KOPT-K1 (cell line): Measurements from ENCODE around the gene PACRG.

Source experiments
- H3K27ac ChIP-seq: fragments of 200-600 bp; sonication (generic); 2 replicates; pipeline ENCODE4 v1.5.1; 2016; ENCODE audit warnings: antibody characterized with exemption, mild to moderate bottlenecking, low read depth, low read length; ENCODE audit not compliant: poor library complexity, severe bottlenecking
- H3K36me3 ChIP-seq: fragments of 200-600 bp; sonication (generic); 2 replicates; pipeline ENCODE4 v1.5.1; 2017; ENCODE audit warnings: antibody characterized with exemption, mild to moderate bottlenecking, low read length, moderate library complexity; ENCODE audit not compliant: insufficient read depth
- H3K9me3 ChIP-seq: fragments of 200-600 bp; sonication (generic); 2 replicates; pipeline ENCODE4 v1.5.1; 2017; ENCODE audit warnings: antibody characterized with exemption, low read length, mild to moderate bottlenecking; ENCODE audit not compliant: insufficient read depth, poor library complexity, severe bottlenecking

Gene PACRG

DNA sequence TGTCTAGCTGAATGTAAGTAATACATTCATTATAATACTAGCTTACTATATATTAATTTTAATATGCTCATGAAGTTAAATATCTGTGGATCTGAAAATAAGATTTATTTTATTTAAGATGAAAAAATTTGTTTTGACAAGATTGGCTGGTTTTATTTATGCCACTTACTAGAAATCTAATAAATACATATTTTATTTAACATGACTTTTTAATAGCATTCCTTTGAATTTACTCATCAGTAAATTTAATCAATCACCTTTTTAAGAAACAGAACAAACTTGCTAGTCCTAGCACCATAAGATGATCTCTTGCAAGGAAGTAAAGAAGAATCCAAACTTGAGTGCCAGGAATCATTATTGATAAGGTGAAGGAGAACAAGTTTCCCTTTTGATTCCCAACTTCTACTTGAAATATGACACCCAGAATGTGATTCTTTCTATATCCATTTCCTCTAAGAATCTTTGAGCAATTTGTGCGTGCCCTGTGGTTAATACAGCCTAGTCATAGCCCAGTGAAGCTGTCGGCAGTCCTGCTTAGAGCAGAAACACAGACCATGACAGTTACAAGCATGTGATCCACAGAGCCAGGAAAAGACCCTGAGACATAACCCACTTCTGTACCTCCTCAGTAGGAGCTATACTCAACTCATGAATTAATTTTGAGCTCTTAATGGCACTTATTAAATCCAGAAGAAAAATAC lies 404.4 kb downstream of the PACRG start:
- no peaks in the 10 kb centered on the region for H3K36me3 ChIP-seq
- no peaks in the 10 kb centered on the region for H3K9me3 ChIP-seq

DNA sequence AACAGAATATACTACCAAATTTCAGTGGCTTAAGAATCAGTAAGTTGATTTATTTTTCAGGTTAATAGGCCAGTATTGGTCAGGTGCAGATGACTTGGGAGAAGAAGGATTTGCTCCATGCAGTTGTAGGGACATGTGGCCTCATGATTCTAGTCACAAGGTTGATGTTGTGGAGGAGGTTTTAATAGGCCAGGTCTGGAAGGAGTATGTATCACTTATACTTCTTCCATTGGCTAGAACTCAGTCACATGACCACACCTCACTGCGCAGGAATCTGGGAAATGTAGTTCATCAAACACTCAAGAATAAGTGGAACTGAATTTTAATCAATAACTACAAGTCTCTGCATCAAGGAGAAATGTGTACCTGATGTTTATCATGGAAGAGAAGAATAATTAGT lies 405.2 kb downstream of the PACRG start:
- H3K27ac ChIP-seq, result no peak overlapping the region
- H3K36me3 ChIP-seq, result no peaks in the 10 kb centered on the region
- H3K9me3 ChIP-seq, result no peaks in the 10 kb centered on the region

More for the DNA sequence above, 404.4 kb downstream of the PACRG start:
- H3K27ac ChIP-seq, result no peak overlapping the region

DNA sequence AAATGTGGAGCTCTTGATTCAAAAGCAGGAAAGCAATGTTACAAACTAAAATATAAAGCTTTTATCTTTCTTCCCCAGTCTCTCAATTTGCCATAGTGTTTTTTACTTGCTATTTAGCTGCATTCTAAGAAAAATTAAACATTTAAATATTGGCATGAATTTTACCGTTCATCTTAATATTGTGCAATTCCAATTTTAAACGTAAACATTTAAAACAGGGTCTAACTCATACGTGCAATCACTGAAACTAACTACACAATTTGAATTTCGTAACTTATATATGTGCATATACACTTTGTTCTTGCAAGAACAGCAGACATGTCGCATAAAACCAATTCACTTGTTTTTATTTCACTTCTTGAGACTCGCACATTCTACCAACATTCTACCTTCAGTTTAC lies 405.9 kb downstream of the PACRG start:
- no peaks in the 10 kb centered on the region for H3K36me3 ChIP-seq
- no peak overlapping the region for H3K27ac ChIP-seq
- H3K9me3 ChIP-seq, result no peaks in the 10 kb centered on the region

DNA sequence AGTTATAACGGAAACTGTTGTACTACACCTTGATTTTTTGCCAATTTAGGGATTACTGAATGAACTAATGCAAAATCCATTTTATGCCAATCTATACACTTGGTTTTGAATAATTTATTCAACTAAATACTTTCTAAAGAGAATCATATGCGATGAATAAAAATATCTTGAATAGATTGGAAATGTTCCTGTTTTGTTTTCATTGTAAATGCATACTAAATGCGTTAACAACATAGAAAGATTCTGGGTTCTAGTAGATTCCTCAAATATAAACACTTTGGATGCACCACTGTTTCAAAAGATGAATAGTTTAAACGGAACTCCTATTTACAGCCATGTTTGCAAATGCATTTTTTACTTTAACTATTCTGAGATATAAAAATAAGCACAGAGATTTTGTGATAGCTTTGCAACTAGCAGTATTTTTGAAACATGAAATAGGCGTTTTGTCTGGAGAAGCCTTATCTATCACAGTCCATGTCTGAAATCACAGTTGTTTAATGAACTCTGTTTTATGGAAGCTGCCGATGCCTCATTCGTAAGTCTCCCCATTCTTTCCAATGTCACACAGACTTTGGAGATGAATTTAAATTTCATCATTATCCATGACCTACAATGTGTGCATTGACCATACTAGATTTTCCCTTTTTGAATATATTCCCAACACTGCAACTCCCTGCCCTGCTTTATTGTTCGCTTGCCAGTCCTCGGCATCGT lies 409.1 kb downstream of the PACRG start:
- Histone ChIP-seq H3K9me3 (no peaks in the 10 kb centered on the region), H3K36me3 (no peaks in the 10 kb centered on the region), H3K27ac (no peak overlapping the region)

- H3K9me3 ChIP-seq, result no peaks in the 10 kb centered on the region
- H3K27ac ChIP-seq, result no peak overlapping the region
- no peaks in the 10 kb centered on the region for H3K36me3 ChIP-seq
Observed at GRCh38 chr6:163137398-163137881, 409.7 kb downstream of the PACRG start.

DNA sequence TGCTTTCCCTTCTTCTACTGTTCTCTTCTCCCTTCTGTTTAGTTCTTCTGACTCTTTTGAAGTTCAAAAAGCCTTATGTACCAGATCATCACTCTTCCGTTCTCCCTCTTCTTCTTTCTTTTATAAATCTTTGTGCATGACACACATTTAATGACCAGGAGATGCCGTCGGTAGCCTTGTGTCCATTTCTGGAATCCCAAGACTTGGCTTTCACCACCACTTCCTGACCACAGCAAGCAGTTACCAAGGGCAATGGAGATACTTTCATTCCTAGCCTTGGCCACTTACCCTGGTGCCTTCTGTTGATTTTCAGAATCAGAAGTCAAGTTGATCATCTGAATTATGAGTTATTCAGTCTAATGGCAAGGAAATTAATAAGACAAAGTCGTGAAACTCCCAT lies 418.3 kb downstream of the PACRG start:
- Histone ChIP-seq H3K36me3 (no peaks in the 10 kb centered on the region), H3K9me3 (peaks cover 7% of the 10 kb centered on the region), H3K27ac (no peak overlapping the region)

- H3K9me3 ChIP-seq, result peaks cover 7% of the 10 kb centered on the region
- no peak overlapping the region for H3K27ac ChIP-seq
- H3K36me3 ChIP-seq, result no peaks in the 10 kb centered on the region
Observed at GRCh38 chr6:163147994-163148393, 420.2 kb downstream of the PACRG start.

GRCh38 chr6:163148451-163149278 lies 420.9 kb downstream of the PACRG start:
- H3K36me3 ChIP-seq, result no peaks in the 10 kb centered on the region
- H3K27ac ChIP-seq, result no peak overlapping the region
- H3K9me3 ChIP-seq, result peaks cover 7% of the 10 kb centered on the region

DNA sequence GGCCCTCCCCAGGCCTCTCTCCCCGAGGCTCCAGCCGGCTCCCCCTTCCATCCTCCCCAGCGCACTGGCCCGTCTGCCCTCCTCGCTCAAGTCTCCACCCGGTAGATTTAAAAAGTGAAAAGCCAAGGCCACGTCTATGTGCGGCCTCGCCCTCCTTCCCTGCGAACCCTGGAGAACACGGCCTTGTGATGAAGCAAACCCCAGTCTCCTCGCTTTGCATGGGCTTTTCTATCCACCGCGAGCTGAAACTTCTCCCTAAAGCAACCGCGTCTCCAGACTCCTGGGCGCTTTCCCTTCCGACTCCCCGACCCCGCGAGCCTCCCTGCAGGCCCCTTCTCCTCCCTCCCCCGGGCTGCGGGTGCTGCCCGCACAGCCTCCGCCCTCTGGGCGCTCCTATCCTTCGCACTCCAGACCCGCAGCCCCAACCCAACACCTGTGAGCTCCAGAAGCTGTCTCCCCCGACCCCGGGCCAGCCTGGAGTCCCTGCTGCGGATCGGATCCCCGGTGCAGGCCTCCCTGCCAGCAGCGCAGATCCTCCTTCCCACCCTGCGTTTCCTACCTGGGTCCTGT lies 421.6 kb downstream of the PACRG start:
- Histone ChIP-seq H3K9me3 (peaks cover 7% of the 10 kb centered on the region), H3K27ac (no peak overlapping the region), H3K36me3 (no peaks in the 10 kb centered on the region)

GRCh38 chr6:163151212-163151611 lies 423.4 kb downstream of the PACRG start:
- H3K36me3 ChIP-seq, result no peaks in the 10 kb centered on the region
- H3K27ac ChIP-seq, result no peak overlapping the region
- peaks cover 7% of the 10 kb centered on the region for H3K9me3 ChIP-seq

GRCh38 chr6:163152701-163153100 lies 424.9 kb downstream of the PACRG start:
- H3K36me3 ChIP-seq, result no peaks in the 10 kb centered on the region
- H3K9me3 ChIP-seq, result peaks cover 7% of the 10 kb centered on the region
- H3K27ac ChIP-seq, result no peak overlapping the region

- no peaks in the 10 kb centered on the region for H3K36me3 ChIP-seq
- no peaks in the 10 kb centered on the region for H3K9me3 ChIP-seq
- no peak overlapping the region for H3K27ac ChIP-seq
Observed at GRCh38 chr6:163159110-163159509, 431.3 kb downstream of the PACRG start.

DNA sequence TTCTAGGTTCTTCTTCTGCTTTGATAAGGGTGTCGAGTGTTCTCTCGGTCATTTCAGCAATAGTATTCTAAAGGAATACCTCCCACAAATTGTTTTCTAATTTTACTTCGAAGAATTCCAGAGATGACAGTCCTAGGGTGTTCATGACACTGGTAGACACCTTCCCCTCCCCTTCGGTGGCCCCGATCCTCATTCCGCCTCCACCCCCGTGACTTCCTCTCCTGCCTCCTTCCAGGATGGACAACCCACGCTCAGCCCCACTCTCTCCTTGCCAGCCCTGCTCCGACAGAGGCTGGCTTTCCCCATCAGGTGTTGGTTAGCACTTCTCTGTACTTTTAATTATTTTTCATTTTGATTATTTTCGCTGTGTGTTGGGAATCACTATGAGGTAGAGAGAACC lies 431.9 kb downstream of the PACRG start:
- Histone ChIP-seq H3K27ac (no peak overlapping the region), H3K36me3 (no peaks in the 10 kb centered on the region), H3K9me3 (no peaks in the 10 kb centered on the region)

DNA sequence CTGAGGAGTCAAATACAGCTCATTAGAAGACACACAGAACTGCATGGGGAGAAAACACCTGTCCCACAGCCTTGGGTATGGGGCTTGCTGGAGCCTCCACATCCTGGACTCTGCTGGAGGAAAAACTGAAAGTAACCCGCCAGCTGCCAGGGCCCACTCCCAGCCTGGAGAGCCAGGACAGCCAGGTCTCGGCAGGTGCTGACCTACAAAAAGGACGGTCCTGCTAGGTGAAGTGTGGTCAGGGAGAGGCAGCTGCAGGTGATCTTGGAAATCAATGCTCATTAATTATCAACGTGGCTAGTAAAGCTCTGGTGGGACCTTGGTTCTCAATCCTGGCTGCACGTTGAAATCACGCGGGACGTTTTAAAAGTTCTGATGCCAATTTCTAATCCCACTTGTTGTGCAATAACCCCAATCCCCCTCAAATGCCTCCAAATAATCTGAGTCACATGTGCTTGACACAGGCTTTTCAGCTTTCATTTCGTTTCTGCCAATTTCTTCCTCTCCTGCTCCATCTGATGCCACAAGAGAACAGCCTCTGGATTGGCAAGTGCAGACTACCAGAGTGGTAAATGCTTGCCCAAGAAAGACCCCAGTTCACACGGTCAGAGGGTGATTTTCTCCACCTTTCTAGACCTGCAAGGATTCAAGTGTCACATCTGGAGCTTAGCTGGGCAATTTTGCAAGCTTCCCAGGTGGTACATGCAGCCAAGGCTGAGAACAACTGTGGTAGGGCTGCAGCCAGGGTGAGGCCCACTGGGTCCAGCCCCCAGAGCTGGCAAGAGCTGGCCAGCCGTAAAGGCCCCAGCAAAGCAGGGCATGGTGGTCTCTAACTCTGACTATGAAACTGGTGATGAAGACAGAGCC lies 434.5 kb downstream of the PACRG start:
- Histone ChIP-seq H3K27ac (no peak overlapping the region), H3K36me3 (no peaks in the 10 kb centered on the region), H3K9me3 (no peaks in the 10 kb centered on the region)
